ENCODE measurements around the gene ABHD6.
"Not testable (repeated sequence)": the region's sequence is repeated elsewhere in the genome, so short reads cannot be mapped to it uniquely, and the experiment has no call there.

The ABHD6 gene

GRCh38 chr3:58200121-58200709 is 37.4 kb upstream of the ABHD6 start:
- DNase-seq (ENCODE audit: low read depth) = no peak
- H3K4me3 ChIP-seq (replicated peaks; ENCODE audit: low read depth, low read length) = no peak overlapping the region
- TF ChIP-seq CTCF (IDR thresholded peaks at IDR 0.05; ENCODE audit: low read length, missing control alignments) = no peak

GRCh38 chr3:58200846-58201355 is 36.7 kb upstream of the ABHD6 start:
- no peak overlapping the region for H3K4me3 ChIP-seq (replicated peaks; ENCODE audit: low read depth, low read length)
- DNase-seq (ENCODE audit: low read depth) = no peak
- TF ChIP-seq CTCF (IDR thresholded peaks at IDR 0.05; ENCODE audit: low read length, missing control alignments) = no peak

GRCh38 chr3:58201451-58201850 is 36.1 kb upstream of the ABHD6 start:
- not testable (repeated sequence) for H3K4me3 ChIP-seq (replicated peaks; ENCODE audit: low read depth, low read length); DNase-seq (ENCODE audit: low read depth)

- no peak for DNase-seq (ENCODE audit: low read depth)
- no peak for TF ChIP-seq CTCF (IDR thresholded peaks at IDR 0.05; ENCODE audit: low read length, missing control alignments)
- H3K4me3 ChIP-seq (replicated peaks; ENCODE audit: low read depth, low read length) = no peak overlapping the region
These were observed 34.7 kb upstream of the ABHD6 start for GRCh38 chr3:58202917-58203360.

GRCh38 chr3:58203541-58203940 is 34.1 kb upstream of the ABHD6 start:
- no peak for TF ChIP-seq CTCF (IDR thresholded peaks at IDR 0.05; ENCODE audit: low read length, missing control alignments)
- DNase-seq (ENCODE audit: low read depth) = no peak
- H3K4me3 ChIP-seq (replicated peaks; ENCODE audit: low read depth, low read length) = no peak overlapping the region

GRCh38 chr3:58204720-58205119 is 32.9 kb upstream of the ABHD6 start:
- H3K4me3 ChIP-seq (replicated peaks; ENCODE audit: low read depth, low read length) = no peak overlapping the region
- no peak for TF ChIP-seq CTCF (IDR thresholded peaks at IDR 0.05; ENCODE audit: low read length, missing control alignments)
- DNase-seq (ENCODE audit: low read depth) = no peak

GRCh38 chr3:58205981-58206380 is 31.6 kb upstream of the ABHD6 start:
- no peak for DNase-seq (ENCODE audit: low read depth)
- H3K4me3 ChIP-seq (replicated peaks; ENCODE audit: low read depth, low read length) = no peak overlapping the region
- TF ChIP-seq CTCF (IDR thresholded peaks at IDR 0.05; ENCODE audit: low read length, missing control alignments) = no peak

Data from fibroblast of pulmonary artery (primary cell).